Measurements from ENCODE around the gene MAF. TPM values are rescaled to one million over a fixed set of nuclear protein-coding genes. Genes with fewer than 3 reads are reported as not detected.

Gene MAF
- total and polyA plus RNA-seq, 2 of the 13 experiments (the other 11 are each of a cell fraction or from before 2014, with no cell fraction given) = 0.07 to 0.31 TPM

GRCh38 chr16:79601092-79601930, 774 bp upstream of the MAF start (continued):
- TF ChIP-seq CCDC6 (CRISPR knock-in tag; IDR thresholded peaks at IDR 0.05) (peak; percentile 84), THAP11 (CRISPR knock-in tag; IDR thresholded peaks at IDR 0.05) (0 out of 2 replicates have a peak, but pooled peaks have one; percentile 38), AHR (CRISPR knock-in tag; IDR thresholded peaks at IDR 0.05) (0 out of 2 replicates have a peak, but pooled peaks have one; percentile 59), XBP1 (CRISPR knock-in tag; IDR thresholded peaks at IDR 0.05) (no peak), ZHX2 (IDR thresholded peaks at IDR 0.05; ENCODE audit: low read depth) (no peak), ZHX2 (CRISPR knock-in tag; IDR thresholded peaks at IDR 0.05; ENCODE audit: borderline replicate concordance) (no peak), ARID5B (CRISPR knock-in tag; IDR thresholded peaks at IDR 0.05) (peak; percentile 62), ARID4A (CRISPR knock-in tag; IDR thresholded peaks at IDR 0.05; ENCODE audit: borderline replicate concordance) (no peak; the same call in 1 of the 2 replicates), ZNF775 (CRISPR knock-in tag; IDR thresholded peaks at IDR 0.05; ENCODE audit: borderline replicate concordance) (no peak), RFX5 (IDR thresholded peaks at IDR 0.05; ENCODE audit: low read depth, low read length) (no peak)
